Activated CD8-positive, alpha-beta memory T cell treated with anti-CD3 and anti-CD28 coated beads, Interleukin-2, amount 10 ng/mL, durations not matched to agents 7 days and 5 days (primary cell): ENCODE measurements around the gene CCNB2. TPM values are rescaled to one million over a fixed set of nuclear protein-coding genes. Genes with fewer than 3 reads are reported as not detected.
"Not testable (repeated sequence)": the region's sequence is repeated elsewhere in the genome, so short reads cannot be mapped to it uniquely, and the experiment has no call there.

Experiments used
- ATAC-seq: fragments of 150-1000 bp; cut with Tn5 transposase; one replicate; pipeline ENCODE4 v1.10.0; 2021; ENCODE audit warnings: moderate library complexity
- CTCF ChIA-PET: fragments of 350-600 bp; sonication (Branson Sonifier 250); formaldehyde crosslinking; loops from one replicate; lab custom pipeline; 2021; ENCODE audit warnings: antibody characterized with exemption; lab: Charles Lee
- DNase-seq: peaks from one replicate; pipeline ENCODE4 v3.0.0-alpha.2; 2020
- H3K27ac Mint-ChIP-seq: one replicate; pipeline ENCODE4 v1.8.0; 2021; ENCODE audit warnings: mild to moderate bottlenecking, mixed read lengths
- H3K27me3 Mint-ChIP-seq: one replicate; pipeline ENCODE4 v1.8.0; 2021; ENCODE audit warnings: mixed read lengths
- H3K36me3 Mint-ChIP-seq: one replicate; pipeline ENCODE4 v1.8.0; 2021; ENCODE audit warnings: mild to moderate bottlenecking, mixed read lengths
- H3K4me1 Mint-ChIP-seq: one replicate; pipeline ENCODE4 v1.8.0; 2021; ENCODE audit warnings: mixed read lengths
- H3K4me3 Mint-ChIP-seq: one replicate; pipeline ENCODE4 v1.8.0; 2021; ENCODE audit warnings: mild to moderate bottlenecking, moderate library complexity, mixed read lengths
- H3K9me3 Mint-ChIP-seq: one replicate; pipeline ENCODE4 v1.8.0; 2022; ENCODE audit warnings: low read depth, mixed read lengths
- total RNA-seq, 2 experiments: library from RNA; stranded (reverse); gene quantifications; one replicate each; pipeline ENCODE4 v1.2.3, GENCODE V29; 2021

The CCNB2 gene
- total RNA-seq, 2 experiments from 2014 or later = 95.3 to 97.0 TPM

DNA sequence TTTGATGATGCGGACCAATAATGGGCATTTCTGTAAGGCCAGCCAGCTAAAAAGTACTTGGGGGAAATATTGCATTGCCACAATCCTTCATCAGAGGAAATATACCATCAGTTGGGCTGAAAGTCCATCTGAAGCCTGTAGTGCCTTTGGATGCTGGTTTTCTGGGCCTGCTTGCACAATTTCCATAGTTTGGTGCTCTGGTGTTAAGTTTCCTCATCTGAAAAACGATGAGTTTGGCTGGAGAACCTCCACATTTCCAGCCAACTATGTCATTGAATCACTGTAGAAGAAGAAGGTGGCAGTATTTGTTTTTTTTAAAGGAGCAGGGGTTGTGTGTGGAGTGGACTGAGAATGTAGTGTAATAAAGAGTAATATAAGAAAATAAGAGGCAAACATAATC lies 10.1 kb downstream of the CCNB2 start:
- no peaks in the 10 kb centered on the region for H3K27me3 Mint-ChIP-seq
- H3K4me3 Mint-ChIP-seq = no peak overlapping the region
- no peaks in the 10 kb centered on the region for H3K9me3 Mint-ChIP-seq
- H3K36me3 Mint-ChIP-seq = peaks cover 71% of the 10 kb centered on the region
- DNase-seq = no peak
- H3K4me1 Mint-ChIP-seq = peaks cover 8% of the 10 kb centered on the region
- ATAC-seq = no peak
- CTCF ChIA-PET = no interaction called here
- no peak overlapping the region for H3K27ac Mint-ChIP-seq

DNA sequence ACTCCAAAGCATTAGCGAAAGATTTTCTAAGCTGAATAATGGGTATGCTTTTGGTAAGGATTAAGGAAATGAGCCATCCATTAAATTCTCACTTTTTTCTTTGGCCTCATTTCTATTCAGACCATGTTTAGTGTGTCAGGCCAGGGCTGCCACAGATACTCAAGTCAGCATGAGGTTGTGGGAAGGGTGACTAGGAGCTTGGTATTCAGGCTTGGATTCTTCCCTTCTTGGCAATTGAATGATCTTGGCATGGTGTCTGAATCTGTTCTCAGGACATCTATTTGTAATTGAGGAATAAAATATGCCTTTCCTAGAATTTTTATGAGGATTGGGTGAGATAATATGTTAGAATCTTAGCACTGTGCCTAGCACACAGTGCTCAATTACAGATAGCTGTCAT lies 11.2 kb downstream of the CCNB2 start:
- no peak overlapping the region for H3K27ac Mint-ChIP-seq
- no peaks in the 10 kb centered on the region for H3K9me3 Mint-ChIP-seq
- no peak for DNase-seq
- H3K36me3 Mint-ChIP-seq = peaks cover 70% of the 10 kb centered on the region
- H3K4me3 Mint-ChIP-seq = no peak overlapping the region
- CTCF ChIA-PET = interaction anchor here (0.6 to 1.0 kb wide), 2 partner anchors 9 to 200 kb away, joined by 3 read pairs; no protein-coding TSS in a partner anchor
- no peaks in the 10 kb centered on the region for H3K27me3 Mint-ChIP-seq
- peaks cover 2% of the 10 kb centered on the region for H3K4me1 Mint-ChIP-seq
- ATAC-seq = no peak

DNA sequence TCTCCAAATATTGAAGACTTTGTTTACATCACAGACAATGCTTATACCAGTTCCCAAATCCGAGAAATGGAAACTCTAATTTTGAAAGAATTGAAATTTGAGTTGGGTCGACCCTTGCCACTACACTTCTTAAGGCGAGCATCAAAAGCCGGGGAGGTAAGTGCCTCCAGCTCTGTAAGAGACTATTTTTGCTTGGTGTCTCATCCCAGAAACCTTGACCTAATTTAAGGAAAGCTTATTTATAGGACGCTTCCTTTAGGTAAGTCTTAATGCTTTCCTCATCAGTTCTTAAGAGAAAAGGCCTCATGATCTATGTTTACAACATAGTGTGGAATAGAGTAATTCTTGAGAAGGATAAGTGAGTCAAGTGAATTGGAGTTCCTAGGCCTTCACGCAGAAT lies 11.8 kb downstream of the CCNB2 start:
- peaks cover 69% of the 10 kb centered on the region for H3K36me3 Mint-ChIP-seq

DNA sequence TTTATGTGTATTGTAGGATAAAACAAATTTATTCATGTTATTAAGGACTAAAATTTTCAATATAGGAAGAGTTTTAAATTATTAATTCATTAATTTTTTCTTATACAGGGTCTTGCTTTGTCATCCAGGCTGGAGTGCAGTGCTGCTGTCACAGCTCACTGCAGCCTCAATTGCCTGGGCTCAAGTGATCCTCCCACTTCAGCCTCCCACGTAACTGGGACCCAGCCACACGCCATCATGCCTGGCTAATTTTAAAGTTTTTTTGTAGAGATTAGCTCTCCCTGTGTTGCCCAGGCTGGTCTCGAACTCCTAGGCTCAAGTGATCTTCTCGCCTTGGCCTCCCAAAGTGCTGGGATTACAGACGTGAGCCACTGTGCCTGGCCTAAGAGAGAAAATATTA lies 14.7 kb downstream of the CCNB2 start:
- Mint-ChIP-seq H3K36me3 (peaks cover 77% of the 10 kb centered on the region), H3K4me1 (peaks cover 2% of the 10 kb centered on the region), H3K9me3 (no peaks in the 10 kb centered on the region), H3K27me3 (no peaks in the 10 kb centered on the region), H3K4me3 (no peak overlapping the region), H3K27ac (no peak overlapping the region)
- DNase-seq (no peak), ATAC-seq (no peak)
- CTCF ChIA-PET = interaction anchor here (0.7 kb wide), 1 partner anchor 43 kb away, joined by 3 read pairs; no protein-coding TSS in a partner anchor

More for the DNA sequence above, 11.8 kb downstream of the CCNB2 start:
- H3K27me3 Mint-ChIP-seq = no peaks in the 10 kb centered on the region
- H3K27ac Mint-ChIP-seq = no peak overlapping the region
- no peak overlapping the region for H3K4me3 Mint-ChIP-seq
- ATAC-seq (no peak), DNase-seq (no peak)
- H3K9me3 Mint-ChIP-seq = no peaks in the 10 kb centered on the region
- CTCF ChIA-PET = interaction anchor here (1.0 kb wide), 1 partner anchor 8 kb away, joined by 3 read pairs; no protein-coding TSS in a partner anchor
- peaks cover 2% of the 10 kb centered on the region for H3K4me1 Mint-ChIP-seq

- no peaks in the 10 kb centered on the region for H3K9me3 Mint-ChIP-seq
- H3K4me3 Mint-ChIP-seq = no peak overlapping the region
- H3K36me3 Mint-ChIP-seq = peaks cover 79% of the 10 kb centered on the region
- H3K4me1 Mint-ChIP-seq = peaks cover 2% of the 10 kb centered on the region
- ATAC-seq (no peak), DNase-seq (no peak)
- CTCF ChIA-PET = no interaction called here
- H3K27ac Mint-ChIP-seq = no peak overlapping the region
- H3K27me3 Mint-ChIP-seq = no peaks in the 10 kb centered on the region
These were observed 16.0 kb downstream of the CCNB2 start for GRCh38 chr15:59120937-59121336.

GRCh38 chr15:59124261-59124660 lies 19.3 kb downstream of the CCNB2 start:
- no peaks in the 10 kb centered on the region for H3K27me3 Mint-ChIP-seq
- peaks cover 8% of the 10 kb centered on the region for H3K9me3 Mint-ChIP-seq
- H3K36me3 Mint-ChIP-seq = peaks cover 81% of the 10 kb centered on the region
- DNase-seq (no peak), ATAC-seq (no peak)
- H3K4me1 Mint-ChIP-seq = peaks cover 4% of the 10 kb centered on the region
- H3K4me3 Mint-ChIP-seq = no peak overlapping the region
- CTCF ChIA-PET = interaction anchor here (0.7 to 2.3 kb wide), 4 partner anchors 8 to 404 kb away, joined by 3 to 7 read pairs (median 3); no protein-coding TSS in a partner anchor
- H3K27ac Mint-ChIP-seq = no peak overlapping the region

DNA sequence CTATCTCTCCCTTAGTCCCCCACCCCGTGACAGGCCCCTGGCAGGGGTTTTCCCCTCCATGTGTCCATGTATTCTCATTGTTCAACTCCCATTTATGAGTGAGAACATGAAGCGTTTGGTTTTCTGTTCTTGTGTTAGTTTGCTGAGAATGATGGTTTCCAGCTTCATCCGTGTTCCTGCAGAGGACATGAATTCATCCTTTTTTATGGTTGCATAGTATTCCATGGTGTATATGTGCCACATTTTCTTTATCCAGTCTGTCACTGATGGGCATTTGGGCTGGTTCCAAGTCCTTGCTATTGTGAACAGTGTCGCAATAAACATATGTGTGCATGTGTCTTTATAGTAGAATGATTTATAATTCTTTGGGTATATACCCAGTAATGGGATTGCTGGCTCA lies 20.7 kb downstream of the CCNB2 start:
- ATAC-seq, DNase-seq, H3K27ac Mint-ChIP-seq, H3K4me3 Mint-ChIP-seq, H3K4me1 Mint-ChIP-seq, H3K27me3 Mint-ChIP-seq: not testable (repeated sequence)
- CTCF ChIA-PET = interaction anchor here (1.1 to 2.3 kb wide), 2 partner anchors 9 to 403 kb away, joined by 3 to 7 read pairs; no protein-coding TSS in a partner anchor
- H3K9me3 Mint-ChIP-seq = peaks cover 10% of the 10 kb centered on the region
- peaks cover 89% of the 10 kb centered on the region for H3K36me3 Mint-ChIP-seq

GRCh38 chr15:59127255-59127654 lies 22.3 kb downstream of the CCNB2 start:
- H3K27ac Mint-ChIP-seq, DNase-seq, H3K4me1 Mint-ChIP-seq, H3K27me3 Mint-ChIP-seq, H3K4me3 Mint-ChIP-seq, ATAC-seq, CTCF ChIA-PET: not testable (repeated sequence)
- Mint-ChIP-seq H3K9me3 (peaks cover 10% of the 10 kb centered on the region), H3K36me3 (peaks cover 93% of the 10 kb centered on the region)

DNA sequence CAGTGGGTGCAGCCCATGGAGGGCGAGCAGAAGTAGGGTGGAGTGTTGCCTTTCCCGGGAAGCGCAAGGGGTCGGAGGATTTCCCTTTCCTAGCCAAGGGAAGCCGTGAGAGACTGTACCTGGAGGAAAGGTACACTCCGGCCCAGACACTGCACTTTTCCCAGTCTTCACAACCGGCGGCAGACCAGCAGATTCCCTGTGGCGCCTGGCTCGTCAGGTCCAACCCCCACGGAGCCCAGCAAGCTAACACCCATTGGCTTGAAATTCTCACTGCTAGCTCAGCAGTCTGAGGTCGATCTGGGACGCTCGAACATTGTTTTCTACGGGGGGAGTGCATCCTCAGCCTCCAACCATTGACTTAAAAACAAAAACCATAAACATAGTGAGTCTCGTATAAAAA lies 26.5 kb downstream of the CCNB2 start:
- Mint-ChIP-seq H3K36me3 (peaks cover 75% of the 10 kb centered on the region), H3K4me1 (peaks cover 2% of the 10 kb centered on the region)
- CTCF ChIA-PET = no interaction called here

DNA sequence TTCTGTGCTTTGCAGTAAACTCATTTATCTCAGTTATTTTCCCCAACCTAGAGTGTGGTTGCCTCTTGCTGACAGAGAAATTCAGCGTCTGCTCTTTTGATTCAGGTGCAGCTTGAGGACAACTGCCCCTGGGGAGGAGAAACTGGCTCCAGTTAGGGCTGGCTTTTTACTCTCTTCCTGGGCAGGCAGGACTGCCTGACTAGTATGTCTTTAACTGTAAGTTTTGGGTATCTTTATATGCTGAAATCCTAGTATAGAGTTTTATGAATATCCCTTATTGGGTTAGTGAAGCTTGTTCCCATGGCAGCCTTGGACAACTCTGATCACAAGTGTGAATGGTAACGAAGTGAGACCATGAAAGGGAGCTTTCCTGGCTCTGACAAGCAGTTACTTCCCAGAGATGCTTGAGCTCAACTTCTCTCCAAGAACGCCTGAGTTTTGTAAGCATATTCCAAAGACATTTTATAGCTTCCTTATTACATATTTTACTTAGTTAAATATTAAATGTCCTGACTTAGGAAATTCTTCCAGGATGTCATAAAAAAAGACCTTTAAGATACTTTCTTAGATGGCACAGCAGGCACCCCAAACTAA lies 27.1 kb downstream of the CCNB2 start:
- Mint-ChIP-seq H3K4me1 (peaks cover 3% of the 10 kb centered on the region), H3K4me3 (no peak overlapping the region), H3K36me3 (peaks cover 69% of the 10 kb centered on the region), H3K27me3 (no peaks in the 10 kb centered on the region), H3K27ac (no peak overlapping the region), H3K9me3 (peaks cover 9% of the 10 kb centered on the region)
- DNase-seq (no peak), ATAC-seq (no peak)
- CTCF ChIA-PET = interaction anchor here (1.3 kb wide), 1 partner anchor 397 kb away, joined by 3 read pairs; no protein-coding TSS in a partner anchor

More for the DNA sequence above, 26.5 kb downstream of the CCNB2 start:
- H3K27me3 Mint-ChIP-seq = no peaks in the 10 kb centered on the region
- no peak overlapping the region for H3K27ac Mint-ChIP-seq
- no peak overlapping the region for H3K4me3 Mint-ChIP-seq
- no peak for ATAC-seq
- DNase-seq = no peak
- peaks cover 10% of the 10 kb centered on the region for H3K9me3 Mint-ChIP-seq

DNA sequence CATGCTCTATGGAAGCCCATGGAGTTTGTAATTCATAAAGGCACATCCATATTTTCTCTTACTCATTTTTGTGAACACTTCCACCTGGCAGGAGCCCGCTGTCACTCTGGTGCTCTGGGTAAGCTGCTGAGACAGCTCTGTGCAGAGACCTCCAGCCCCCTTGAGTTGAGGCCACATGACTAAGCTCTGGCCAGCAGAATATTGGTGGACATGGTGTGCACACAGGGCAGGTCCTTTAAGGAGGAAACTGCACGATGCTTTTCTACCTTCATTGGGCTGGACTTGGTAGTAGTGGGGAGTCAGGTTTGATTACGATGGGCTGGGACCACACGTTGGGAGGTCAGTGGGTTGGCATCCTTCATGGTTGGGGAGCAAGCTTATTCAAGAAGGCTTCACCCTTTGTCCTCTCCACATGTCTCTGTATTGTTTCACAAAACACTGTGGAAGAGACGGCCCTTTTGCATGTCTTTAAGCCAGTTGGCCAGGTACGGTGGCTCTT lies 29.0 kb downstream of the CCNB2 start:
- ATAC-seq (no peak), DNase-seq (no peak)
- Mint-ChIP-seq H3K27me3 (no peaks in the 10 kb centered on the region), H3K36me3 (peaks cover 60% of the 10 kb centered on the region), H3K4me1 (peaks cover 17% of the 10 kb centered on the region), H3K9me3 (peaks cover 4% of the 10 kb centered on the region), H3K4me3 (no peak overlapping the region), H3K27ac (no peak overlapping the region)
- CTCF ChIA-PET = no interaction called here

- H3K9me3 Mint-ChIP-seq = no peaks in the 10 kb centered on the region
- H3K27ac Mint-ChIP-seq = peak overlapping the region; percentile 50
- H3K27me3 Mint-ChIP-seq = no peaks in the 10 kb centered on the region
- CTCF ChIA-PET = interaction anchor here (1.0 to 1.7 kb wide), 9 partner anchors 9 to 356 kb away, joined by 3 to 9 read pairs (median 4); partner anchors contain the start of gene RNF111
- peaks cover 21% of the 10 kb centered on the region for H3K4me1 Mint-ChIP-seq
- DNase-seq (no peak), ATAC-seq (peak; percentile 45)
- H3K4me3 Mint-ChIP-seq = no peak overlapping the region
- H3K36me3 Mint-ChIP-seq = peaks cover 37% of the 10 kb centered on the region
These were observed 32.6 kb downstream of the CCNB2 start for GRCh38 chr15:59137566-59137965.

GRCh38 chr15:59138243-59138642 lies 33.3 kb downstream of the CCNB2 start:
- H3K36me3 Mint-ChIP-seq = peaks cover 33% of the 10 kb centered on the region
- no peak overlapping the region for H3K4me3 Mint-ChIP-seq
- peak; percentile 69 for DNase-seq
- H3K9me3 Mint-ChIP-seq = no peaks in the 10 kb centered on the region
- no peak overlapping the region for H3K27ac Mint-ChIP-seq
- peaks cover 21% of the 10 kb centered on the region for H3K4me1 Mint-ChIP-seq
- CTCF ChIA-PET = interaction anchor here (0.6 to 1.7 kb wide), 10 partner anchors 8 to 368 kb away, joined by 3 to 9 read pairs (median 4); partner anchors contain the start of gene RNF111
- no peaks in the 10 kb centered on the region for H3K27me3 Mint-ChIP-seq
- peak; percentile 87 for ATAC-seq
